GM19438 (cell line): ENCODE results near the gene MACROD2.

ENCODE experiments used
- ATAC-seq: cut with Tn5 transposase; IDR thresholded peaks from one replicate; pipeline ENCODE4 v1.9.1; 2021; ENCODE audit warnings: low read depth; ENCODE audit not compliant: unreplicated experiment

MACROD2 gene

DNA sequence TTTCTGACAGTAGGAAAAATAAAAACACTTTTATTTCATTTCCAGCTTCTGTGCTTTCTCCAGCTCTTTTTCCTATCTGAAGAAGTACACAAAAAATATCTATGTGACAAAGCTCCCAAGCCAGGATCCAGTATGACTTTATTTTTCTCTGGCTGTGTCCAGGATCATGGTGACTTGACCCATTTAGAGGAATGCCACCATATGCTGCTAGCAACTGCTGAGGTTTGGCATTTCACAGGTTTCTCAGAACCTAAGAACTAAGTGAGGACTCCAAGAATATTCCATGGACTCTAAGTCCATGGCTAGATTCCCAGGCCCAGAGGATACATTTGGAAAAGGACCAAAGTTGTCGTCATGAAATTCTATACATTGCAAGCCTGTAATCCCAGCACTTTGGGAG, 1218.7 kb downstream of the MACROD2 start:
- no peak for ATAC-seq

DNA sequence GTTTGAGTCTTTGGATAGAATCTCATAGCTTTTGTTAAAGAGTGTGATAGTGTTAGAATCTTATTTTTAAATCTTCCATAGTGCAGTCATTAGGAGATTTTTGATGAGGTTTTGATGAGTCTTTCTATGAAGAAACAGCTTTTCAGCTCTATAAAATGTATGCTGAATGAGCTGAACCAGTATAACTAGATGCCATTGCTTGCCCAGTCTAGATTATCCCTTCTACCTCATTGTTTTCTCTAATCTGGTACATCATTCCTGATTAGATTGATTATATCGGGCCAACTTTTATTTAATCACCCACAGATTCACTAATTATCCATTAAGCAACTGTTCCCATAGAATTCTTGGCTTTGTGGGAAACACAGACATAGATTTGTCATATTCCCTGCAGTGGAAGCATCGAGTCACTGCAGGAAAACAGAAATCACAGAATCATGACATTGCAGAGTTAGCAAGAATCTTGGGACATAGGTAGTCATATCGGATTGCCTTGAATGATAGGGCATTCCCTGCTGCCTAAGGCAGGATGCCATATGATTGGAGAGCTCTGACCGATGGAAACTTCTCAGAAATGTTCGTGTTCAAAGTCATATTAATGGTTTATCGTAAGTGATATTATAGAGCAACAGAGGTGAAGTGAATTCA, 1224.8 kb downstream of the MACROD2 start:
- no peak for ATAC-seq

- no peak for ATAC-seq
Measured at GRCh38 chr20:15220778-15221565, 1225.7 kb downstream of the MACROD2 start.

DNA sequence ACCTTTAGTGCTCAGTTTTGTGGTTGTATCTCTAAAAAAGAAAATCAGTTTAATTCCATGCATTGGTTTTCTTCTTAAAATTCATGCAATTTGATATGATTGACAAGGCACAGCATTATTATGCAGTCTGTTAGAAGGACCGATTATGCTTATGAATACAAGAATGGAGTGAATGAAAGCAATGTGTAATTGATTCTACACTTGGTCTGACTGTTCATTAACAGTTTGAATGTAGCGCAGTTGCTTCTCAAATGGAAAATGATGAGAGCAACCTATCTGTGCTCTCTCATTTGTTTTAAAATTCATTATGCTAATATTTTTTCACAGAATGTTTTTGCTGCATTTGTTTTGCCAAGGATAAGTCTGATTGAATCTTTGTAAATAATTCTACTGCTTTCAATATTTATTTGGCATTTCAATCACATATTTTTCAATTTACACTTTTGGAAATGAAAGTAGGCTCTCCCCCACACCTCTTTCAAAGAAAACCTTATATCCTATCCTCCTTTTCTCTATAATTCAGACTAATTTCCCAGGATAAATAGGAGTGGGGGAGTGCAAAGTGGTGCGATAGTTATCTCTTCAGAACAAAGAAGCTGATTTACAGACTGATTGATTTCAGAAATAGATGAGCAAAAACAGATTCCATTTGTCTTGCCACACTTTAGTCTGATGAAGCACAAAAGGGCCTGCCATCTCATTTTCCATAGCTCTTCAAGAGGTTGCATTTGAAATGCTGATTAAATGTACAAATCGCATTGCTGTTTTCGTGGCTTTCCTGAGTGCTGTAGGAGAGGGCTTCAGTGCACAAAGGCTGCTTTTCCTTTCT, 1227.4 kb downstream of the MACROD2 start:
- no peak for ATAC-seq

DNA sequence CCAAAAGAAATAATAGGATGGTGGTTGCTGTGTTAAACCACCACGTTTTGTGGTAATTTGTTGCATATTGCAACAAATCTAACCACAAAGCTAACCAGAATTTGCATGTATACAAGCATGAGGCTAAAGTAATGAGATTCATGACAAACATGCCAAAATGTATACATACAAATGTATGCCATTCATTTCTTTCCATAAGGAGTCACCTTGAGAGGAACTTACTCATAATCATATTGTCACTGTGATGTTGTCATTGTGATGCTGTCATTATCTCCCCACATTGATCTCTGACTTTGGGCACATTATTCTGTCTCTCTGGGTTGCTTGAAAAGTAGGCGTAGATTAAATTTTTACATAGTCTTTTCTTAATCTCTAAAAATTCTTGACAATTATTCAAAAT, 1228.9 kb downstream of the MACROD2 start:
- ATAC-seq, result no peak

- ATAC-seq, result no peak
Measured at GRCh38 chr20:15227102-15227501, 1231.8 kb downstream of the MACROD2 start.

DNA sequence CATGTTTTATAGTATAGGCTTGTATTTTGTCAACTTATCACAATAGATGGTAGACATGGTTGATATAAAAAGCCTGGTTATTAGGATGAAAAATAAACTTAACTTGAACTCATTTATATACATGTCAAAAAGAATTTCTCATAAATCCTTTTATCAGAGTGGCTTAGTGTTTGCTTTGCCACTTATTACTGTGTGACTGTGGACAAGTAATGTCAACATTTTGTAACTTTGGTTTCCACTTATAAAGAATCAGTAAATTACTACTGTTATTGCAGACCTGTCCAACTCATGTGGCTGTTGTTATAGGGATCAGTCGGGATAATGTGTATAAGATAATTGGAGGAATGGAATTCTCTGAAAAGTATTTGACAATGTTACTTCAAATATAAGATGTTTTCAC, 1236.9 kb downstream of the MACROD2 start:
- no peak for ATAC-seq

GRCh38 chr20:15235471-15236198, 1240.3 kb downstream of the MACROD2 start:
- no peak for ATAC-seq

GRCh38 chr20:15236812-15237211, 1241.5 kb downstream of the MACROD2 start:
- no peak for ATAC-seq

- no peak for ATAC-seq
Measured at GRCh38 chr20:15239542-15240206, 1244.4 kb downstream of the MACROD2 start.

- no peak for ATAC-seq
Measured at GRCh38 chr20:15240801-15241200, 1245.5 kb downstream of the MACROD2 start.

DNA sequence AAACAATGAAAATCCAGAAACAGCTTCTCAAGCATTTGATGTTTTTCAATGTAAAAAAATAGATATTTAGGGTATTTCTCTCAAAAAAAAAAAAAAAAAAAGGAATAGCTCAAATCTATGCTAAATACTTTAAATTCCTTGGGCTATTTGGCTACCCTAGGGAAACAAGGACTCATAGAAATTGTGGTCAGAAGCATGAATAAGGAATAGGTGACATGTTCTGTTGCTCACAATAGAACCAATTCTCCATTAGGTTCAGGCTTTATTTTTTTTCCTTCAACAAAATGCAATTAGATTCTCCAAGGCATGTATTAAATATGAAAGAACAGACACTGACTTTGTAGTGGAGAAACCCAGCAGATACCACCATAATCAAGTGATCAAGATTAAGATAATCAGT, 1246.4 kb downstream of the MACROD2 start:
- no peak for ATAC-seq

- no peak for ATAC-seq
Measured at GRCh38 chr20:15242773-15243172, 1247.5 kb downstream of the MACROD2 start.

DNA sequence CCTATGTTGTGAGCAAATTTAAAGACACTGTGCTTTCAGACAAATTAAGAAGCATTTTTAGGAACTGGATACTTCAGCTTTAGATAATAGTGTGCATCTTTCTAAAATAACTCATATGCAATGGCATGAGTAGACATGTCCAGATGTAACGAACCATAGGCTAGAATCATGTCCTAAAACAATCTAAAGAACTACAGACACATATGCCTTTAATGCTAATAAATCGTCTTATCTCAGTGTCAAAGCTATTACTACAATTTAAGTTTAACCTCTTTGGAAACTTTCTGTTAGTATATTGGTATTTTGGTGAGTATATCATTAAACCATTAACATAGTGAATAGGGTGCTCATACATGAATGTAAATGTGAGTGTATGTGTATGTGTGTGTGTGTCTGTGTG, 1250.6 kb downstream of the MACROD2 start:
- no peak for ATAC-seq

DNA sequence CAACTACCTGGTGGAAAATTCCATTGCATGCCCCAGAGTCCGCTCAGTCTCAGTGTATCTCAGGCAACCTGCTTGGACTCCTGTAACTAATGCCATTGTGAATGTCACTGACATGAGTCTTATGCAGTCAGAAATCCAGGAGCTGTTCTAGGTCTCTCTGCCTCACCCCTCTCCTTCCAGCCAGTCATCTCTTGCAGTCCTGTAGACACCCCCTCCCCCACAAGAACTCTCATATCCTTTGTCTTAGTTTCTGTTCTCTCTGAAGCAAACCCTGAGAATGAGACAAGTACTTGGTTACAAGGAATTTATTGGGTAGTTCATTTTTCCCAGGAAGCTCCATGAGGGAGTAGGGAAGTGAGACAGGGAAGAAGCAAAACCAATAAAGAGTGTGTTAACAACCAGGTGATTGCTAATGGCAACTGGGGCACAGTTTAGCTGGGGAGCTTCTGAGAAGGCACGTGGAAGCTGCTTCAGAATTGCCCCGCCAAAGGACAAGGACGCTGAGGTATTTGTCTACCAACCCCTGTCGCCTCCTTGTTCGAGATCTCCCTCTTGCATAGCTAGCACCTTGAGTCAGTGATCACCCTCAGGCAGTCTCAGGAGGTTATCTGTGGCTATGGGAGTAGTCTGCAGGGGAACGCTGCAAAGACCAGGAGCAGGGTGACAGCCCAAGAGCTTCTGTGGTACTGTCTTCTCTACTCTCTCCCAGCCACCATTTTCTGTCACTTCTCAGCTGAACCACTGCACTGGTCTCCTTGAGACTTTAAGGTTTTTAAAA, 1253.5 kb downstream of the MACROD2 start:
- no peak for ATAC-seq

DNA sequence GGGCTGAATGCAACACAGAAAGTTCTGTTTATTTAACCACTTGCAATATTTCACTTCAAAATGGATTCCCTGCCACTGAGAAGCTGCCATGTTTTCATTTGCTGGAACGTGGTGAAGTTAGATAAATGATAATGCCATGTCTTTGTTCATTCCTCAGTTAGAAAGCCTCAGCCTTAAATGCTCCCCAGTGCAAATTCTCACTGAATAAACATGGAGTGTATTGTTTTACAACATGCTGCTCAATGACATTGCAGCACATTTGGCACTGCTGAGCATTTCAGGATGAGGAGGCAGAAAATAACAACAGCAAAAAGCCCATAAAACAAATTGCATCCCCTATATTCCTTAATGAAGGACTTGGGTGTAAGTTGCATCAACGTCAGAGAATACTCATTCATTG, 1255.9 kb downstream of the MACROD2 start:
- no peak for ATAC-seq

- ATAC-seq, result no peak
Measured at GRCh38 chr20:15252304-15252703, 1257.0 kb downstream of the MACROD2 start.

- ATAC-seq, result no peak
Measured at GRCh38 chr20:15253431-15253830, 1258.1 kb downstream of the MACROD2 start.
